GM19324 (cell line): ENCODE results near the gene SDC3.

ENCODE experiments used
- ATAC-seq: cut with Tn5 transposase; IDR thresholded peaks from one replicate; pipeline ENCODE4 v1.9.1; 2021; ENCODE audit warnings: mild to moderate bottlenecking, moderate library complexity; ENCODE audit not compliant: unreplicated experiment, low FRiP score

The SDC3 gene

GRCh38 chr1:30929135-30929889, 20.8 kb upstream of the SDC3 start:
- no peak for ATAC-seq

- no peak for ATAC-seq
These were observed 20.2 kb upstream of the SDC3 start for GRCh38 chr1:30928789-30929134.

GRCh38 chr1:30928171-30928570, 19.6 kb upstream of the SDC3 start:
- ATAC-seq, result no peak

- no peak for ATAC-seq
These were observed 18.9 kb upstream of the SDC3 start for GRCh38 chr1:30927448-30927847.

- ATAC-seq, result no peak
These were observed 15.0 kb upstream of the SDC3 start for GRCh38 chr1:30923597-30923996.

- ATAC-seq, result no peak
These were observed 12.3 kb upstream of the SDC3 start for GRCh38 chr1:30920827-30921226.

- ATAC-seq, result no peak
These were observed 10.7 kb upstream of the SDC3 start for GRCh38 chr1:30919025-30919881.

- no peak for ATAC-seq
These were observed 7.7 kb upstream of the SDC3 start for GRCh38 chr1:30916296-30916695.

- no peak for ATAC-seq
These were observed 7.1 kb upstream of the SDC3 start for GRCh38 chr1:30915491-30916230.

- no peak for ATAC-seq
These were observed 6.4 kb upstream of the SDC3 start for GRCh38 chr1:30914931-30915330.

- no peak for ATAC-seq
These were observed 6.0 kb upstream of the SDC3 start for GRCh38 chr1:30914587-30914922.

GRCh38 chr1:30912913-30913652, 4.5 kb upstream of the SDC3 start:
- ATAC-seq, result no peak

- no peak for ATAC-seq
These were observed 3.7 kb upstream of the SDC3 start for GRCh38 chr1:30912224-30912623.

GRCh38 chr1:30911059-30911954, 2.7 kb upstream of the SDC3 start:
- ATAC-seq, result no peak

- no peak for ATAC-seq
These were observed 959 bp upstream of the SDC3 start for GRCh38 chr1:30909365-30910068.

GRCh38 chr1:30908316-30908695, 252 bp downstream of the SDC3 start:
- ATAC-seq, result no peak

- ATAC-seq, result no peak
These were observed 860 bp downstream of the SDC3 start for GRCh38 chr1:30907481-30908315.
